ENCODE results near the gene ALG14. TPM values are rescaled to one million over a fixed set of nuclear protein-coding genes. Genes with fewer than 3 reads are reported as not detected.
A peak's percentile ranks its signal among the peaks of the same experiment; 100 is the strongest.

Gene ALG14
- total RNA-seq, 4 donors from 2014 or later: 1.9 to 3.3 (median 2.6) TPM; not detected in 1

GRCh38 chr1:95012389-95012788 lies 60.4 kb downstream of the ALG14 start:
- Histone ChIP-seq H3K4me1 (no peaks in the 10 kb centered on the region), H3K9me3 (no peaks in the 10 kb centered on the region), H3K27ac (no peak overlapping the region), H3K36me3 (no peaks in the 10 kb centered on the region), H3K4me3 (no peak overlapping the region), H3K27me3 (no peaks in the 10 kb centered on the region)
- TF ChIP-seq CTCF (IDR thresholded peaks at IDR 0.05) (no peak), POLR2A (IDR thresholded peaks at IDR 0.05) (no peak)
- no peak for DNase-seq

GRCh38 chr1:95010158-95010557 lies 62.6 kb downstream of the ALG14 start:
- H3K27me3 ChIP-seq: no peaks in the 10 kb centered on the region
- H3K4me1 ChIP-seq: no peaks in the 10 kb centered on the region
- no peak overlapping the region for H3K27ac ChIP-seq
- no peak for DNase-seq
- no peak for TF ChIP-seq CTCF (IDR thresholded peaks at IDR 0.05)
- TF ChIP-seq POLR2A (IDR thresholded peaks at IDR 0.05): no peak
- H3K9me3 ChIP-seq: no peaks in the 10 kb centered on the region
- H3K36me3 ChIP-seq: no peaks in the 10 kb centered on the region
- no peak overlapping the region for H3K4me3 ChIP-seq

DNA sequence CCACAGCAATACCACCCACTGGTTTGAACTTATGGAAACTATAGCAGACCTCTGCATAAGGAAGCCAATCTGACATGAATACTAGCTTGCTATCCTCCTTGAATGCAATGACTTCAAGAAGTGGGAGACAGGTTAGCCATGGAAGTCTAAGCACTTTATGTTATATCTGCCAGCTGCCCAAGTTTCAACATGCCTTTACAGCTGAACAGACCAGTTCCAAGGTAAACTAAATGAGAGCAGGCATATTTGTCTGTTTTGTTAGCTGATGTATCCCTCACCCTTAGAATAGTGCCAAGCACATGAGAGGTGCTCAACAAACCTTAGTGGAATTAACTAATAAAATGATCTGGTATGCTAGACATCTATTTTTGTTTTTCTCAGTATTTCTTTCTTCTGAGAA lies 65.1 kb downstream of the ALG14 start:
- H3K9me3 ChIP-seq: no peaks in the 10 kb centered on the region
- no peak for TF ChIP-seq CTCF (IDR thresholded peaks at IDR 0.05)
- TF ChIP-seq POLR2A (IDR thresholded peaks at IDR 0.05): no peak
- no peak for DNase-seq

DNA sequence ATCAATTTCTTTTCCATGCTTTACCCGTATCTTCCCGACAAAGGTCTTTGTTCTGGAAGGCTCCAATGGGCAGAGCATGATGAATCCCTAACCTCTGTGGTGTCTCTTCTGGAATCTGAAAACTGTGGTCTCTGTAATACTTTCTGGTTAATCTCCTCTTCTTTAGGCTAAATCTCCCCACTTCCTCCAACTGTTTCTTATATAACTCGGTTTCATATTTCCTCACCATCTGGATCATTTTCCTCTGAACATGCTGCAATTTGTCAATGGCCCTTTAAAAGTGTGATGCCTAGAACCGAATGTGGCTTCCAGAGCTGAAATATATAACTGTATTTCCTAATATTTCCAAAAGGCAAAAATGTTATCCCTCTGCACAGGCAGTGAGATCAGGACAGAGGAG lies 66.1 kb downstream of the ALG14 start:
- Histone ChIP-seq H3K9me3 (no peaks in the 10 kb centered on the region), H3K4me1 (peaks cover 0 to 10% (median 2%) of the 10 kb centered on the region in 4 donors), H3K27ac (no peak overlapping the region), H3K27me3 (no peaks in the 10 kb centered on the region), H3K4me3 (no peak overlapping the region), H3K36me3 (no peaks in the 10 kb centered on the region)
- TF ChIP-seq POLR2A (IDR thresholded peaks at IDR 0.05) (no peak), CTCF (IDR thresholded peaks at IDR 0.05) (no peak)
- DNase-seq: no peak

More for the DNA sequence above, 65.1 kb downstream of the ALG14 start:
- no peaks in the 10 kb centered on the region for H3K36me3 ChIP-seq
- H3K4me1 ChIP-seq: peaks cover 0 to 7% (median 2%) of the 10 kb centered on the region in 4 donors
- no peaks in the 10 kb centered on the region for H3K27me3 ChIP-seq
- H3K4me3 ChIP-seq: no peak overlapping the region
- H3K27ac ChIP-seq: no peak overlapping the region

DNA sequence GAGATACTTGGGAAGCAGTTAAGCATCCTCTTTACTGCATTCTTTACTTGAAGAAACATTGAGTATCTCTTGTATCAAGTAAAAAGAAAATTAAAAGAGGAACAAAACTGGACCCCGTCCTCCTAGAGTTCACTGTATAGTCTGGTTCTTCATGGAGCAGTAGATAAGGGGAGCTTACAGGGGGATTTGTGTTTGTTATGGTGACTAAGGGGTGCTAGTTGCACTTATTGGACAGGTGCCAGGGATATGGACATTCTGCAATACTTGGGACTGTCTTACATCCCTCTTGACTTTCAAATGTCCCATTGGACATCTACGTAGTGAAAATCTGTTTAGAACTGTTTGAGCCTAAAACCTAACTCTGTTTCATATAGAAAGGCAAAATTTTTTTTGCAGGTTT lies 67.2 kb downstream of the ALG14 start:
- H3K4me3 ChIP-seq: no peak overlapping the region
- no peak overlapping the region for H3K27ac ChIP-seq
- peaks cover 0 to 10% (median 2%) of the 10 kb centered on the region in 4 donors for H3K4me1 ChIP-seq
- no peaks in the 10 kb centered on the region for H3K9me3 ChIP-seq
- DNase-seq: no peak
- H3K27me3 ChIP-seq: no peaks in the 10 kb centered on the region
- H3K36me3 ChIP-seq: no peaks in the 10 kb centered on the region
- TF ChIP-seq CTCF (IDR thresholded peaks at IDR 0.05): no peak
- no peak for TF ChIP-seq POLR2A (IDR thresholded peaks at IDR 0.05)

DNA sequence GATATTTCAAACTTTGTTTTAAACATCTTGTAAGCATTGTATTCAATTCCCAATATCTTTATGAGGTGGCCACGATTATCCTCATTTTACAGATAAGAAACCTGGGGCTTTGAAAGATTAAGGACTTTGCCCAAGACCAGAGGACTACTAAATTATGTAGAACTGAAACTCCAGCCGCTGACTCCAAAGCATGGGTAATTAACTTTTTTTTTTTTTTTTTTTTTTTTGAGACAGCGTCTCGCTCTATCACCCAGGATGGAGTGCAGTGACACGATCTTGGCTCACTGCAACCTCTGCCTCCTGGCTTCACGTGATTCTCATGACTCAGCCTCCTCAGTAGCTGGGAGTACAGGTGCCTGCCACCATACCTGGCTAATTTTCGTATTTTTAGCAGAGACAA lies 68.7 kb downstream of the ALG14 start:
- Histone ChIP-seq H3K9me3 (no peaks in the 10 kb centered on the region), H3K27ac (peak overlapping the region in 1 of 4 donors; percentile 48), H3K4me3 (no peak overlapping the region), H3K36me3 (no peaks in the 10 kb centered on the region), H3K27me3 (no peaks in the 10 kb centered on the region), H3K4me1 (peaks cover 0 to 10% (median 2%) of the 10 kb centered on the region in 4 donors)
- DNase-seq: peak in 1 of 3 donors; percentile 77
- TF ChIP-seq CTCF (IDR thresholded peaks at IDR 0.05) (no peak), POLR2A (IDR thresholded peaks at IDR 0.05) (no peak)

All from Peyer's patch (tissue), 4 donors.